GM21786 (cell line): ENCODE measurements around the gene ZNF354B.
"Not testable (repeated sequence)": the region's sequence is repeated elsewhere in the genome, so short reads cannot be mapped to it uniquely, and the experiment has no call there.

ENCODE experiments used
- ATAC-seq: cut with Tn5 transposase; IDR thresholded peaks from one replicate; pipeline ENCODE4 v1.9.1; 2021; ENCODE audit not compliant: unreplicated experiment

The ZNF354B gene

DNA sequence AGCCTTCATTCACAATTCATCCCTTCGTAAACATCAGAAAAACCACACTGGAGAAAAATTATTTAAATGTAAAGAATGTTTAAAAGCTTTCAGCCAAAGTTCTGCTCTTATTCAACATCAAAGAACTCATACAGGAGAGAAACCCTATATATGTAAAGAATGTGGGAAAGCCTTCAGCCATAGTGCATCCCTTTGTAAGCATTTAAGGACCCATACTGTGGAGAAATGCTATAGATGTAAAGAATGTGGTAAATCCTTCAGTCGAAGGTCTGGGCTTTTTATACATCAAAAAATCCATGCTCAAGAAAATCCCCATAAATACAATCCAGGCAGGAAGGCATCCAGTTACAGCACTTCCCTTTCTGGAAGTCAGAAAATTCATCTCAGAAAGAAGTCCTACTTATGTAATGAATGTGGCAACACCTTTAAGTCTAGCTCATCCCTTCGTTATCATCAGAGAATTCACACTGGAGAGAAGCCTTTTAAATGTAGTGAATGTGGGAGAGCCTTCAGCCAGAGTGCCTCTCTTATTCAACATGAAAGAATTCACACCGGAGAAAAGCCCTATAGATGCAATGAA is 23.5 kb downstream of the ZNF354B start:
- not testable (repeated sequence) for ATAC-seq

DNA sequence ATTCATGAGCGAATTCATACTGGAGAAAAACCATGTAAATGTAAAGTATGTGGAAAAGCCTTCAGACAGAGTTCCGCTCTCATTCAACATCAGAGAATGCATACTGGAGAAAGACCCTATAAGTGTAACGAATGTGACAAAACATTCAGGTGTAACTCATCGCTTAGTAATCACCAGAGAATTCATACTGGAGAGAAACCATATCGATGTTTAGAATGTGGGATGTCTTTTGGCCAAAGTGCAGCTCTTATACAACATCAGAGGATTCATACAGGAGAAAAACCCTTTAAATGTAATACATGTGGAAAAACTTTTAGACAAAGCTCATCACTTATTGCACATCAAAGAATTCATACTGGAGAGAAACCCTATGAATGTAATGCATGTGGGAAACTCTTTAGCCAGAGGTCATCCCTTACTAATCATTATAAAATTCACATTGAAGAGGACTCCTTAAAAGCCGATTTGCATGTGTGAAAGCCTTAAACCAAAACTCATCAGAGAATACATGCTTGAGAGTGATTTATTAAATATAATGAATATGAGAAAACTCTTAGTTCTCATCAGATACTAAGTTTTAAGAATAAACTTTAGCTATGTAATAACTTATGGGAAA is 24.2 kb downstream of the ZNF354B start:
- ATAC-seq, result no peak

DNA sequence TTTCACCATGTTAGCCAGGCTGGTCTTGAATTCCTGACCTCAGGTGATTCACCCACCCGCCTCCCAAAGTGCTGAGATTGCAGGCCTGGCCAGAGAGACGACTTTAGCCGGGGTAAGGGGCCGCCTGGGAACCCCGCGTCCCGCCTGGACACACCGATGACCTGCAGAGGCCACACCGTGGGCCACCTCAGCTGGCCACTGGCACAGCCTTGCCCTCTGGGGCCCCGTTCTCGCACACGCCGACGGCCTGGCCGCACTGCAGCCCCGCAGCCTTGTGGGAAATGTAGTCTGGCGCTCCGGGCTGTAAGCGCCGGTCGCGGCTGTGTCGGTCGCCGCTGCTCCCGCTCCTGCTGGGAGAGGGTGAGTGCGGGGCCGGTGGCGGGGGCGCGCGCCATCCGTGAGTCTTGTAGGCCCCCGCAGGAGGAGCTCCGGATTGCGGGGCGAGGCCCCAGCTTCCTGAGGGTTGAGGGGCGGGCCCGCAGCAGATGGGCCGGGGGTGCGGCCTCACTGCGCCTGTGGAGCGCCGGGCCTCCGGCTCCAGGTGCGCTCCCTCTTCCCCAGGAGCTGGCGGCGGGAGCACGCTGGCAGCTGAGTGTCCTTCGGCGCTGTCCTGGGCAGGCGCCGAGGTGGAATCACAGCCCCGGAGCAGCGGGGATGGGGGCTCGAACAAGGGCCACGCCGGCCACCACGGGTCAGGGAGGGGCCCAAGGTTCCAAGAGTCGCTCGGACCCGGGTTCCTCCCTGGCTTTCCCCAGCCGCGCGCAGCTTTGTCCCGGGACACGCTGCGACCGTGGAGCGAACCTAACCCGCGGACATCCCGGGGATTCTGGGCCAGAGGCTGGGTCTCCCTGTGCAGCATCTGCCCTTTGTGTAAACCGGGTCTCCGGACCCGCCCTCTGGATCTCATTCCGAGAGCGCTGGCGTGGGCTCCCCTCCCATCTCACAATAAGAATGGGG is 36.1 kb downstream of the ZNF354B start, which contains the start of gene ZFP2:
TSS of gene ZFP2 (plus strand) at position 299 of the 957 bp plus-strand sequence. CDS start 35,401 bp downstream, outside the sequence.
- ATAC-seq, result peak; percentile 77

DNA sequence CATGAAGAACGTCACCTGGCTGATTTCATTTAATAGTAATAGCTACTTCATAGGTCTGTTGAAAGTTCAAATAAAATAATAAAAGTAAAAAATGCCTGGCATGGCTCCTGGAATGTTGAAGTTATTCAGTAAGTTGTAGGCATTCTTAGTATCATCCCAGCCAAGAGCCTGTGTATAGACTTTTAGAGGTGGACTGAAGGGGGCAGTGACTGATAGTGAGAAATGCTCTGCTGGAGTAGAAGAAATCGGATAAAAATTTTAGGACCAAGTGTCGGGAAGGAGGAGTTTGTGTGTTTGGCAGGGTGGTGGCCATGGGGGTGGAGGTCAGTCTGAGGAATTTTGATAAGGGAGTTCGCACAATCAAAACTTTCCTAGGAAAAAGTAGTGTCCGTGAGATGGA is 39.5 kb downstream of the ZNF354B start:
- no peak for ATAC-seq

DNA sequence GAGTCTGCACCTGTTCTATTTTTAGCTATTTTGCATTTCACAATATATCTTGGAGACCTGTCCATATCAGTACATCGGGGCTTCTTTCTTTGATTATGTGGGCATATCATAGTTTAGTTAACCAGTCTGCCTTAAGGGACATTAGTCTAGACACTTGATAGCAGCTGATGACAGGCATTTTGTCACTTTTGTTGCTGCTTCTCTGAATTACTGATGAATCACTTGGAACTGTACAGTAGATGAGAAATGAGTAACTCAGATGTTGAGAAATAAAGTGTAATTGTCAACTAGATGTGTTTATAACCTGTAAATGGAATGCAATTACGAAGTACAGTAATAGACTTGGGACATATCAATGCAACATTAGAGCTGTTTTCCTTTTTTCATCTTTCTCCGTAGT is 43.1 kb downstream of the ZNF354B start:
- no peak for ATAC-seq

DNA sequence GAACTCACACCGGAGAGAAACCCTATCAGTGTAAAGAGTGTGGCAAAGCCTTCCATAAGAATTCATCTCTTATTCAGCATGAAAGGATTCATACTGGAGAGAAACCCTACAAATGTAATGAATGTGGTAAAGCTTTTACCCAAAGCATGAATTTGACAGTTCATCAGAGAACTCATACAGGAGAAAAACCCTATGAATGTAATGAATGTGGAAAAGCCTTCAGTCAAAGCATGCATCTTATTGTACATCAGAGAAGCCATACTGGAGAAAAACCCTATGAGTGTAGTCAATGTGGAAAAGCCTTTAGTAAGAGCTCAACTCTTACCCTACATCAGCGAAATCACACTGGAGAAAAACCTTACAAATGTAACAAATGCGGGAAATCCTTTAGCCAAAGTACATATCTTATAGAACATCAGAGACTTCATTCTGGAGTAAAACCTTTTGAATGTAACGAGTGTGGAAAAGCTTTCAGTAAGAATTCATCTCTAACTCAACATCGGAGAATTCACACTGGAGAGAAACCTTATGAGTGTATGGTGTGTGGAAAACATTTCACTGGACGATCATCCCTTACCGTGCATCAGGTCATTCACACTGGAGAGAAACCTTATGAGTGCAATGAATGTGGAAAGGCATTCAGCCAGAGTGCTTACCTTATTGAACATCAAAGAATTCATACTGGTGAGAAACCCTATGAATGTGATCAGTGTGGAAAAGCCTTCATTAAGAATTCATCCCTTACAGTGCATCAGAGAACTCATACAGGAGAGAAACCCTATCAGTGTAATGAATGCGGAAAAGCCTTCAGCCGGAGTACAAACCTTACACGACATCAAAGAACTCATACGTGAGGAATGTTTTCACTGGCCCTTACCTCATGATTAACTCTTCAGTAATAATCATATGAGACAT is 72.3 kb downstream of the ZNF354B start:
- no peak for ATAC-seq
